Transverse colon (tissue), 4 donors: ENCODE data around the gene HSD3B1.

Source experiments
- POLR2A ChIP-seq: fragments of 450-650 bp; IDR thresholded peaks from one replicate; pipeline ENCODE4 v1.6.1; 2016; ENCODE audit warnings: antibody characterized with exemption, mild to moderate bottlenecking, moderate library complexity
- POLR2AphosphoS5 ChIP-seq, 3 donors: sonication (generic); formaldehyde crosslinking; IDR thresholded peaks; one replicate each; pipeline ENCODE4 v1.6.1; 2016; ENCODE audit warnings: antibody characterized with exemption in 3 of 3
- TF ChIP-seq, protein P1 (sequence below), 5 experiments: fragments of 200-600 bp in 3 of 5; fragments of 450-650 bp in 2 of 5; sonication (generic) in 3 of 5; IDR thresholded peaks; 1 replicate in 2 of 5; 2 replicates in 3 of 5; pipeline ENCODE4 v1.5.1; 2016 to 2017; ENCODE audit warnings: antibody characterized with exemption in 5 of 5, inconsistent platforms in 3 of 5, mild to moderate bottlenecking in 2 of 5, moderate library complexity in 1 of 5

DNA sequence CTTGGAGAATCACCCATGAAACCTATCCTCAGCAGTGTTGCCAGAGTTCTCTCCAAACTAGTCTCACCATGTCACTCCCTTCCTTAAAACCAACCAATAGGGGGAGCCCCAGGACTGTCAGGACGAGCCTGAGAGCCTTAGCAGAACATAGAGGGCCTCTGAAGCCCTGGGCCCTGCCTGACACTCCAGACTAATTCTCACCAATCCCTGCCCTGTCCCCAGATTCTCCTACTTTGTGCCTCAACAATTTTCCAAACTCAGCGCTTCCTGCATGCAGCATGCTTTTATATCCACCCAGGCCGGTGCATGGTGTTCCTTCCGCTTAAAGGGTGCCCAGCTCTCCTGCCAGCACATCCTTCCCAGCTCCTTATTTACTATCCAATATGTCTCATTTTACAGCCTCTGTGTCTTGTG lies 42.7 kb downstream of the HSD3B1 start:
- TF ChIP-seq, protein P1, sequence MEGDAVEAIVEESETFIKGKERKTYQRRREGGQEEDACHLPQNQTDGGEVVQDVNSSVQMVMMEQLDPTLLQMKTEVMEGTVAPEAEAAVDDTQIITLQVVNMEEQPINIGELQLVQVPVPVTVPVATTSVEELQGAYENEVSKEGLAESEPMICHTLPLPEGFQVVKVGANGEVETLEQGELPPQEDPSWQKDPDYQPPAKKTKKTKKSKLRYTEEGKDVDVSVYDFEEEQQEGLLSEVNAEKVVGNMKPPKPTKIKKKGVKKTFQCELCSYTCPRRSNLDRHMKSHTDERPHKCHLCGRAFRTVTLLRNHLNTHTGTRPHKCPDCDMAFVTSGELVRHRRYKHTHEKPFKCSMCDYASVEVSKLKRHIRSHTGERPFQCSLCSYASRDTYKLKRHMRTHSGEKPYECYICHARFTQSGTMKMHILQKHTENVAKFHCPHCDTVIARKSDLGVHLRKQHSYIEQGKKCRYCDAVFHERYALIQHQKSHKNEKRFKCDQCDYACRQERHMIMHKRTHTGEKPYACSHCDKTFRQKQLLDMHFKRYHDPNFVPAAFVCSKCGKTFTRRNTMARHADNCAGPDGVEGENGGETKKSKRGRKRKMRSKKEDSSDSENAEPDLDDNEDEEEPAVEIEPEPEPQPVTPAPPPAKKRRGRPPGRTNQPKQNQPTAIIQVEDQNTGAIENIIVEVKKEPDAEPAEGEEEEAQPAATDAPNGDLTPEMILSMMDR (IDR thresholded peaks at IDR 0.05) = peak; percentile 21 to 48 (median 32)
- TF ChIP-seq POLR2A (no peak), POLR2AphosphoS5 (IDR thresholded peaks at IDR 0.05) (no peak)
